Uterus (tissue), 2 donors: Measurements from ENCODE around the gene NEK6.

Experiments
- CTCF ChIP-seq, 4 experiments: fragments of 200-600 bp in 2 of 4; fragments of 450-650 bp in 2 of 4; sonication (generic) in 2 of 4; IDR thresholded peaks; one replicate each; pipeline ENCODE4 v1.5.1; 2016 to 2019; ENCODE audit warnings: antibody characterized with exemption in 4 of 4, mild to moderate bottlenecking in 2 of 4, moderate library complexity in 1 of 4
- POLR2A ChIP-seq, 2 donors: fragments of 450-650 bp; IDR thresholded peaks; one replicate each; pipeline ENCODE4 v1.6.1; 2016; ENCODE audit warnings: antibody characterized with exemption in 2 of 2, mild to moderate bottlenecking in 1 of 2, moderate library complexity in 1 of 2

GRCh38 chr9:124209279-124209678, 48.5 kb upstream of the NEK6 start:
- TF ChIP-seq CTCF (IDR thresholded peaks at IDR 0.05): no peak
- TF ChIP-seq POLR2A (IDR thresholded peaks at IDR 0.05): no peak
